Stimulated activated naive CD8-positive, alpha-beta T cell treated with anti-CD3 and anti-CD28 coated beads, Interleukin-15, amount 100 ng/mL, for 72 hours (primary cell): ENCODE data around the gene SLC39A11.
A peak's percentile ranks its signal among the peaks of the same experiment; 100 is the strongest.
"Not testable (repeated sequence)": the region's sequence is repeated elsewhere in the genome, so short reads cannot be mapped to it uniquely, and the experiment has no call there.

Source experiments
- ATAC-seq: fragments of 150-1000 bp; cut with Tn5 transposase; 2 replicates; pipeline ENCODE4 v1.10.0; 2021; ENCODE audit warnings: mild to moderate bottlenecking, moderate library complexity
- DNase-seq, 2 donors: peaks; one replicate each; pipeline ENCODE4 v3.0.0; 2021 to 2022
- H3K27ac Mint-ChIP-seq, 2 donors: one replicate each; pipeline ENCODE4 v1.8.0; 2022; ENCODE audit warnings: mild to moderate bottlenecking in 2 of 2, mixed read lengths in 2 of 2, moderate library complexity in 2 of 2
- H3K27me3 Mint-ChIP-seq: one replicate; pipeline ENCODE4 v1.8.0; 2022; ENCODE audit warnings: mixed read lengths
- H3K4me1 Mint-ChIP-seq: one replicate; pipeline ENCODE4 v1.8.0; 2022; ENCODE audit warnings: mild to moderate bottlenecking, mixed read lengths
- H3K4me3 Mint-ChIP-seq, 2 donors: one replicate each; pipeline ENCODE4 v1.8.0; 2022; ENCODE audit warnings: mild to moderate bottlenecking in 2 of 2, mixed read lengths in 2 of 2, moderate library complexity in 1 of 2
- H3K9me3 Mint-ChIP-seq, 2 donors: one replicate each; pipeline ENCODE4 v1.8.0; 2022; ENCODE audit warnings: mixed read lengths in 2 of 2

Gene SLC39A11

GRCh38 chr17:73069164-73069770, 23.2 kb downstream of the SLC39A11 start:
- no peak overlapping the region for H3K27ac Mint-ChIP-seq
- no peak for ATAC-seq
- H3K9me3 Mint-ChIP-seq = peaks cover 4 to 15% of the 10 kb centered on the region in 2 donors
- no peak for DNase-seq
- H3K4me1 Mint-ChIP-seq = peaks cover 8% of the 10 kb centered on the region
- H3K4me3 Mint-ChIP-seq = no peak overlapping the region
- no peaks in the 10 kb centered on the region for H3K27me3 Mint-ChIP-seq

- Mint-ChIP-seq H3K27me3 (no peaks in the 10 kb centered on the region), H3K4me1 (peaks cover 15% of the 10 kb centered on the region), H3K27ac (no peak overlapping the region), H3K9me3 (peaks cover 4 to 15% of the 10 kb centered on the region in 2 donors), H3K4me3 (no peak overlapping the region)
- ATAC-seq = no peak
- DNase-seq = no peak
Measured at GRCh38 chr17:73068322-73069153, 23.9 kb downstream of the SLC39A11 start.

- H3K4me3 Mint-ChIP-seq, DNase-seq, H3K27ac Mint-ChIP-seq, H3K27me3 Mint-ChIP-seq, ATAC-seq: not testable (repeated sequence)
- H3K9me3 Mint-ChIP-seq = peaks cover 4 to 15% of the 10 kb centered on the region in 2 donors
- peaks cover 15% of the 10 kb centered on the region for H3K4me1 Mint-ChIP-seq
Measured at GRCh38 chr17:73067699-73068098, 24.8 kb downstream of the SLC39A11 start.

- no peaks in the 10 kb centered on the region for H3K27me3 Mint-ChIP-seq
- H3K27ac Mint-ChIP-seq = no peak overlapping the region
- peaks cover 4 to 15% of the 10 kb centered on the region in 2 donors for H3K9me3 Mint-ChIP-seq
- DNase-seq (no peak), ATAC-seq (no peak)
- no peak overlapping the region for H3K4me3 Mint-ChIP-seq
- peaks cover 15% of the 10 kb centered on the region for H3K4me1 Mint-ChIP-seq
Measured at GRCh38 chr17:73067075-73067474, 25.4 kb downstream of the SLC39A11 start.

- DNase-seq = no peak
- Mint-ChIP-seq H3K4me1 (peaks cover 15% of the 10 kb centered on the region), H3K4me3 (no peak overlapping the region), H3K27ac (peak overlapping the region in 1 of 2 donors; percentile 52), H3K9me3 (peaks cover 0 to 15% of the 10 kb centered on the region in 2 donors), H3K27me3 (no peaks in the 10 kb centered on the region)
- no peak for ATAC-seq
Measured at GRCh38 chr17:73066148-73066884, 26.2 kb downstream of the SLC39A11 start.

GRCh38 chr17:73065376-73065775, 27.1 kb downstream of the SLC39A11 start:
- DNase-seq = no peak
- no peak for ATAC-seq
- peaks cover 0 to 15% of the 10 kb centered on the region in 2 donors for H3K9me3 Mint-ChIP-seq
- no peak overlapping the region for H3K4me3 Mint-ChIP-seq
- no peak overlapping the region for H3K27ac Mint-ChIP-seq
- no peaks in the 10 kb centered on the region for H3K27me3 Mint-ChIP-seq
- peaks cover 15% of the 10 kb centered on the region for H3K4me1 Mint-ChIP-seq

GRCh38 chr17:73064084-73064938, 28.2 kb downstream of the SLC39A11 start:
- no peak for DNase-seq
- H3K27me3 Mint-ChIP-seq = no peaks in the 10 kb centered on the region
- peak overlapping the region in 1 of 2 donors; percentile 78 for H3K27ac Mint-ChIP-seq
- no peak for ATAC-seq
- peaks cover 15% of the 10 kb centered on the region for H3K4me1 Mint-ChIP-seq
- peaks cover 0 to 15% of the 10 kb centered on the region in 2 donors for H3K9me3 Mint-ChIP-seq
- H3K4me3 Mint-ChIP-seq = no peak overlapping the region

- ATAC-seq (no peak), DNase-seq (no peak)
- no peak overlapping the region for H3K27ac Mint-ChIP-seq
- no peak overlapping the region for H3K4me3 Mint-ChIP-seq
- no peaks in the 10 kb centered on the region for H3K27me3 Mint-ChIP-seq
- peaks cover 15% of the 10 kb centered on the region for H3K4me1 Mint-ChIP-seq
- H3K9me3 Mint-ChIP-seq = peaks cover 0 to 15% of the 10 kb centered on the region in 2 donors
Measured at GRCh38 chr17:73062726-73063125, 29.8 kb downstream of the SLC39A11 start.

- H3K4me3 Mint-ChIP-seq = no peak overlapping the region
- DNase-seq (no peak), ATAC-seq (no peak)
- peaks cover 0 to 5% of the 10 kb centered on the region in 2 donors for H3K9me3 Mint-ChIP-seq
- H3K4me1 Mint-ChIP-seq = peaks cover 15% of the 10 kb centered on the region
- H3K27ac Mint-ChIP-seq = no peak overlapping the region
- no peaks in the 10 kb centered on the region for H3K27me3 Mint-ChIP-seq
Measured at GRCh38 chr17:73061161-73061560, 31.3 kb downstream of the SLC39A11 start.

- DNase-seq = no peak
- Mint-ChIP-seq H3K27me3 (no peaks in the 10 kb centered on the region), H3K9me3 (peaks cover 0 to under 1% of the 10 kb centered on the region in 2 donors), H3K27ac (no peak overlapping the region), H3K4me3 (no peak overlapping the region), H3K4me1 (peaks cover 15% of the 10 kb centered on the region)
- no peak for ATAC-seq
Measured at GRCh38 chr17:73060721-73061120, 31.8 kb downstream of the SLC39A11 start.

GRCh38 chr17:73059713-73060112, 32.8 kb downstream of the SLC39A11 start:
- ATAC-seq, DNase-seq, H3K4me3 Mint-ChIP-seq, H3K9me3 Mint-ChIP-seq, H3K27me3 Mint-ChIP-seq, H3K27ac Mint-ChIP-seq: not testable (repeated sequence)
- peaks cover 12% of the 10 kb centered on the region for H3K4me1 Mint-ChIP-seq

GRCh38 chr17:73058022-73058421, 34.5 kb downstream of the SLC39A11 start:
- no peaks in the 10 kb centered on the region for H3K4me1 Mint-ChIP-seq
- no peaks in the 10 kb centered on the region for H3K27me3 Mint-ChIP-seq
- no peak overlapping the region for H3K4me3 Mint-ChIP-seq
- H3K27ac Mint-ChIP-seq = no peak overlapping the region
- no peak for ATAC-seq
- DNase-seq = no peak
- no peaks in the 10 kb centered on the region for H3K9me3 Mint-ChIP-seq

GRCh38 chr17:73057196-73057595, 35.3 kb downstream of the SLC39A11 start:
- H3K9me3 Mint-ChIP-seq = no peaks in the 10 kb centered on the region
- H3K4me3 Mint-ChIP-seq = no peak overlapping the region
- DNase-seq (no peak), ATAC-seq (no peak)
- H3K27me3 Mint-ChIP-seq = no peaks in the 10 kb centered on the region
- H3K27ac Mint-ChIP-seq = no peak overlapping the region
- H3K4me1 Mint-ChIP-seq = no peaks in the 10 kb centered on the region

GRCh38 chr17:73052923-73053322, 39.6 kb downstream of the SLC39A11 start:
- no peak for DNase-seq
- Mint-ChIP-seq H3K4me3 (no peak overlapping the region), H3K27me3 (no peaks in the 10 kb centered on the region), H3K9me3 (peaks cover 0 to 7% of the 10 kb centered on the region in 2 donors), H3K27ac (no peak overlapping the region), H3K4me1 (no peaks in the 10 kb centered on the region)
- ATAC-seq = no peak

GRCh38 chr17:73050797-73051196, 41.7 kb downstream of the SLC39A11 start:
- no peak overlapping the region for H3K27ac Mint-ChIP-seq
- no peak overlapping the region for H3K4me3 Mint-ChIP-seq
- no peak for ATAC-seq
- no peaks in the 10 kb centered on the region for H3K4me1 Mint-ChIP-seq
- H3K9me3 Mint-ChIP-seq = peaks cover 0 to 7% of the 10 kb centered on the region in 2 donors
- DNase-seq = no peak
- H3K27me3 Mint-ChIP-seq = no peaks in the 10 kb centered on the region
